ENCODE measurements around the gene HDAC4. TPM values are rescaled to one million over a fixed set of nuclear protein-coding genes. Genes with fewer than 3 reads are reported as not detected.

HDAC4 gene
- total RNA-seq, 1 donor from 2014 or later, result 20.4 TPM

GRCh38 chr2:239399433-239399920 is 1.3 kb downstream of the HDAC4 start:
- DNase-seq (ENCODE audit: low spot score in 2 of 2) (no peak), FAIRE-seq (no peak)

- DNase-seq (ENCODE audit: low spot score in 2 of 2) (no peak), FAIRE-seq (no peak)
These were observed 2.3 kb downstream of the HDAC4 start for GRCh38 chr2:239398521-239398921.

- DNase-seq (ENCODE audit: low spot score in 2 of 2), result no peak
- FAIRE-seq, result no peak
These were observed 2.8 kb downstream of the HDAC4 start for GRCh38 chr2:239397931-239398471.

- no peak for FAIRE-seq
These were observed 3.7 kb downstream of the HDAC4 start for GRCh38 chr2:239396881-239397681.

GRCh38 chr2:239395524-239395923 is 5.3 kb downstream of the HDAC4 start:
- FAIRE-seq (no peak), DNase-seq (ENCODE audit: low spot score in 2 of 2) (no peak)

More at GRCh38 chr2:239396881-239397681, 3.7 kb downstream of the HDAC4 start:
- DNase-seq (ENCODE audit: low spot score in 2 of 2), result no peak

- no peak for DNase-seq (ENCODE audit: low spot score in 2 of 2)
- FAIRE-seq, result no peak
These were observed 5.8 kb downstream of the HDAC4 start for GRCh38 chr2:239394978-239395377.

GRCh38 chr2:239394346-239394945 is 6.4 kb downstream of the HDAC4 start:
- DNase-seq (ENCODE audit: low spot score in 2 of 2) (no peak), FAIRE-seq (no peak)

GRCh38 chr2:239393941-239394340 is 6.9 kb downstream of the HDAC4 start:
- DNase-seq (ENCODE audit: low spot score in 2 of 2) (no peak), FAIRE-seq (no peak)

- no peak for FAIRE-seq
- DNase-seq (ENCODE audit: low spot score in 2 of 2), result no peak
These were observed 7.4 kb downstream of the HDAC4 start for GRCh38 chr2:239393388-239393940.

GRCh38 chr2:239392688-239393387 is 8.0 kb downstream of the HDAC4 start:
- DNase-seq (ENCODE audit: low spot score in 2 of 2) (no peak), FAIRE-seq (no peak)

GRCh38 chr2:239392072-239392357 is 8.8 kb downstream of the HDAC4 start:
- DNase-seq (ENCODE audit: low spot score in 2 of 2) (no peak), FAIRE-seq (no peak)

GRCh38 chr2:239391286-239392071 is 9.3 kb downstream of the HDAC4 start:
- FAIRE-seq, result no peak
- DNase-seq (ENCODE audit: low spot score in 2 of 2), result no peak

- FAIRE-seq, result no peak
- DNase-seq (ENCODE audit: low spot score in 2 of 2), result no peak
These were observed 10.1 kb downstream of the HDAC4 start for GRCh38 chr2:239390546-239391285.

GRCh38 chr2:239389414-239390329 is 11.1 kb downstream of the HDAC4 start:
- DNase-seq (ENCODE audit: low spot score in 2 of 2), result no peak
- FAIRE-seq, result no peak

GRCh38 chr2:239388236-239389151 is 12.3 kb downstream of the HDAC4 start:
- FAIRE-seq (no peak), DNase-seq (ENCODE audit: low spot score in 2 of 2) (no peak)

- FAIRE-seq (no peak), DNase-seq (ENCODE audit: low spot score in 2 of 2) (no peak)
These were observed 13.0 kb downstream of the HDAC4 start for GRCh38 chr2:239387811-239388210.

- no peak for FAIRE-seq
- no peak for DNase-seq (ENCODE audit: low spot score in 2 of 2)
These were observed 13.9 kb downstream of the HDAC4 start for GRCh38 chr2:239386872-239387445.
